Activated CD4-positive, CD25-positive, alpha-beta regulatory T cell treated with anti-CD3 and anti-CD28 coated beads, Interleukin-2, amount 50 U/mL, for 16 hours (primary cell): ENCODE measurements around the gene SFXN5.

ENCODE experiments used
- DNase-seq: peaks from one replicate; pipeline ENCODE4 v3.0.0-alpha.2; 2020; ENCODE audit warnings: low read depth, low spot score

SFXN5 gene

GRCh38 chr2:72979896-72980295, 91.6 kb downstream of the SFXN5 start:
- DNase-seq, result no peak

- DNase-seq, result no peak
Observed at GRCh38 chr2:72975017-72975416, 96.5 kb downstream of the SFXN5 start.

GRCh38 chr2:72974436-72974754, 97.1 kb downstream of the SFXN5 start:
- DNase-seq, result no peak

GRCh38 chr2:72973566-72974435, 97.7 kb downstream of the SFXN5 start:
- no peak for DNase-seq

GRCh38 chr2:72973137-72973535, 98.4 kb downstream of the SFXN5 start:
- no peak for DNase-seq

GRCh38 chr2:72972352-72973136, 99.0 kb downstream of the SFXN5 start:
- DNase-seq, result no peak

- DNase-seq, result no peak
Observed at GRCh38 chr2:72971036-72971435, 100.5 kb downstream of the SFXN5 start.

GRCh38 chr2:72969706-72970105, 101.8 kb downstream of the SFXN5 start:
- no peak for DNase-seq

- DNase-seq, result no peak
Observed at GRCh38 chr2:72968286-72968685, 103.2 kb downstream of the SFXN5 start.

GRCh38 chr2:72965770-72966450, 105.6 kb downstream of the SFXN5 start:
- no peak for DNase-seq

- no peak for DNase-seq
Observed at GRCh38 chr2:72965016-72965415, 106.5 kb downstream of the SFXN5 start.

- DNase-seq, result no peak
Observed at GRCh38 chr2:72964146-72964525, 107.4 kb downstream of the SFXN5 start.

GRCh38 chr2:72963423-72964145, 107.9 kb downstream of the SFXN5 start:
- DNase-seq, result no peak

- no peak for DNase-seq
Observed at GRCh38 chr2:72962911-72963310, 108.6 kb downstream of the SFXN5 start.

- no peak for DNase-seq
Observed at GRCh38 chr2:72961853-72962468, 109.6 kb downstream of the SFXN5 start.

- DNase-seq, result no peak
Observed at GRCh38 chr2:72961036-72961720, 110.3 kb downstream of the SFXN5 start.

- DNase-seq, result no peak
Observed at GRCh38 chr2:72959995-72960981, 111.2 kb downstream of the SFXN5 start.

- no peak for DNase-seq
Observed at GRCh38 chr2:72959554-72959953, 112.0 kb downstream of the SFXN5 start.

- no peak for DNase-seq
Observed at GRCh38 chr2:72958542-72959385, 112.7 kb downstream of the SFXN5 start.
